HG03045 (cell line): ENCODE measurements around the gene EBF4.
"Not testable (repeated sequence)": the region's sequence is repeated elsewhere in the genome, so short reads cannot be mapped to it uniquely, and the experiment has no call there.

Experiments used
- ATAC-seq: cut with Tn5 transposase; IDR thresholded peaks from one replicate; pipeline ENCODE4 v1.9.1; 2021; ENCODE audit warnings: mild to moderate bottlenecking, moderate library complexity; ENCODE audit not compliant: unreplicated experiment

The EBF4 gene

GRCh38 chr20:2671977-2672376 lies 20.6 kb upstream of the EBF4 start:
- ATAC-seq, result no peak

GRCh38 chr20:2672446-2672845 lies 20.1 kb upstream of the EBF4 start:
- no peak for ATAC-seq

DNA sequence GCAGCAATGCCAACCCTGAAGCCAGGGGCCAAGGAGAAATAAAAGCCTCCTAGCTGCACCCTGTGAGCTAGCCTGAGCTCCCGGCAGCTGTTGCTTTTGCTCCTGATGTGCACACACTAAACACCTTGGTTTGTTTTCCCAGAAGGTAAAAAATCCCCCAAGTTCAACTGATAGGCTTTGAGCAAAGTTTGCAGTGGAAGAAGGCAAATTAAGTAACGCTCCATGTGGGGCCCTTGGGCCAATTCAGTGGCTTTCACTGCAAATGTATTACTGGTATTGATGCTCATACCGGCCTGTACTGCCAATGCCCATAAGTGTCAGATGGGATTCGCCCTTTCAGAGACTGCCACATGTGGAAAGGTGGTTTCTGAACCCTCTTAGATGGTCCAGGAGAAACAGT lies 19.1 kb upstream of the EBF4 start:
- ATAC-seq, result no peak

DNA sequence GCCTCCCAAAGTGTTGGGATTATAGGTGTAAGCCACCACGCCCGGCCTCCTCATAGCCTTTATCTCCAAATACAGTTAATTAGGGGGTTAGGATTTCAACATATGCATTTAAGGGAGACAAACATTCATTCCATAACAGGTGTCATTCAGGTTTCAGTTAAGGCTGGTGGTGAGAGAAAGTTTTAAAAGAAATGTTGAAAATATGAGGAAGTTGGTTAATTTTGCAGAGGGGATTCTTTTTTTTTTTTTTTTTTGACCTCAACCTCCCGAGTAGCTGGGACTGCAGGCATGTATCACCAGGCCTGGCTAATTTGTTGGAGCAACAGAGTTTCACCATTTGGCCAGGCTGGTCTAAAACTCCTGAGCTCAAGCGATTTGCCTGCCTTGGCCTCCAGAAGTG lies 12.5 kb upstream of the EBF4 start:
- ATAC-seq, result no peak

DNA sequence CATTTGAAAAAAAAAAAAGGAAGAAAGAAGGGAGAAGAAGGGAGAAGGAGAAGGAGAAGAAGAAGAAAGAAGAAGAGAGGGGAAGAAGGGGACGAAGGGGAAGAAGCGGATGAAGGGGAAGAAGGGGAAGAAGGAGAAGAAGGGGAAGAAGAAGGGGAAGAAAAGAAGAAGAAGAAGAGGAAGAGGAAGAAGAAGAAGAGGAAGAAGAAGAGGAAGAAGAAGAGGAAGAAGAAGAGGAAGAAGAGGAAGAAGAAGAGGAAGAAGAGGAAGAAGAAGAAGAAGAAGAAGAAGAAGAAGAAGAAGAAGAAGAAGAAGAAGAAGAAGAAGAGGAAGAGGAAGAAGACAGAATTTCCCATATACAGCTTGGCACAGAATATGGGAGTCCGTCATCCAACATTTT lies 10.5 kb upstream of the EBF4 start:
- not testable (repeated sequence) for ATAC-seq

GRCh38 chr20:2684817-2685216 lies 7.8 kb upstream of the EBF4 start:
- not testable (repeated sequence) for ATAC-seq

DNA sequence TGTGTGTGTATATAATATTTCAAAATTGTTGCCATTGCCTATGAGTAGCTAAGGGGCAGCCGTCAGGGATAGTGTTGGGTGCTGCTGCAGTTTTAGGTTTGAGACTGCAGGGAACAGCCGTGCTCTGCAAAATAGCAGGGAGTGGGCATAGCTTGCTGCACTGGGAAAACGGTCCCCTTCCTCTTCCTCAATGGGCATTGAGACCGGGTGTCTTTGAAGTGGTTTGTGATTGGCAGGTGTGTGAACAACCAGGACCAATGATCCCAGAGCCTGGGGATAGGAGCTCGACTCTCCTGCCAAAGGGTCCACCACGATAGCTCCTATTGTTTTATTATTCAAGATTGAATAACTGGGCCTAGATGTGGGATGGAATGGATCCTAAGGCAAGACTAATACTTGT lies 5.1 kb upstream of the EBF4 start:
- ATAC-seq, result no peak

GRCh38 chr20:2688041-2688591 lies 4.5 kb upstream of the EBF4 start:
- ATAC-seq, result no peak

- no peak for ATAC-seq
Observed at GRCh38 chr20:2690213-2690612, 2.4 kb upstream of the EBF4 start.

GRCh38 chr20:2690718-2691117 lies 1.9 kb upstream of the EBF4 start:
- ATAC-seq, result no peak

DNA sequence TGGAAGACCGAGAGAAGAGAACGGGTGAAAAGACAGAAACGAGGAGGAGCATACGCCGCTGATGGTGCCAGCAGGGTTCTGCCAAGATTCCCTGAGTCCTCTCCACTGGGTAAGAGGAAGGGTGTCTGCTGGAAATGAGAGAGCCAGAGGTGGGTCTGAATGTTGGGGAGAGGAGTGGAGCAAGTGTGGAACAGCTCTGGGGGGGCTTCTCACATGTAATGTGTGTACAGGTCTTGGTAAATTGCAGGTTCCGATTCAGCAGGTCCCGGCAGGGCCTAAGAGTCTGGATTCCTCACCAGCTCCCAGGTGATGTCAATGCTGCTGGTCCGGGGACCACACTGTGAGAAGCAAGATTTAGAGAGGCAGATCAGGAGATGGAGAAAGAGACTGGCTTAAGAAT lies 1.5 kb upstream of the EBF4 start:
- no peak for ATAC-seq

- ATAC-seq, result no peak
Observed at GRCh38 chr20:2691663-2692035, 931 bp upstream of the EBF4 start.

- no peak for ATAC-seq
Observed at GRCh38 chr20:2692886-2693285, 306 bp downstream of the EBF4 start.

DNA sequence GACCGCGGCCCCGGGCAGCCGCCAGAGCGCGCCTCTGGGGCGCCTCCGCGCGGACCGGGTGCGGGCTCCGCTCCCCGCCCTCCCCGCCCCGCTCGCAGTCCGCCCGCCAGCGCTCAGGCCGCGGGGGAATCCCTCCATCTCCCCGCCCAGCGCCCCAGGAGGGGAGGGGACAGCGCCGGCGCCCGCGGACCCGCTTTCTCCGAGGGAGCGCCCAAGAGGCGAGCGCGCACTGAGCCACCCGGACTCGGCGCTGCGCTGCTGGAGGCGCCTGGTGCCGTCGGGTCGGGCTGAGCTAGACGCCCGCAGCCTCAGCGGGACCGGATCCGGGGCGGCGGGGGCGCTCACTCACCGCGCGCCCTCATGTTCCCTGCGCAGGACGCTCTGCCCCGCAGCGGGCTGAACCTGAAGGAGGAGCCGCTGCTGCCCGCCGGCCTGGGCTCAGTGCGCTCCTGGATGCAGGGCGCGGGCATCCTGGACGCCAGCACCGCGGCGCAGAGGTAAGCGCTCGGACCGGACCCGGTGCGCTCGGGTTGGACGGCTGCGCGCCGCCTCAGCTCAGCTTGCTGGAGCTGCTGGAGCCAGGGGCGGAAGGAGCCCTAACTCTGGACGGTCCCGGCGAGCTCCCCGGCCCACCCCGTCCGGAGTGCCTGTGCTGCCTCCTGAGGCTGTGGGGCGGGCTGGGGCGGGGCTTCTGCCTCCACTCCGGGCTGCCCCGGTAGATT lies 867 bp downstream of the EBF4 start:
- no peak for ATAC-seq

- ATAC-seq, result no peak
Observed at GRCh38 chr20:2694008-2694471, 1.5 kb downstream of the EBF4 start.

- no peak for ATAC-seq
Observed at GRCh38 chr20:2694519-2694918, 1.9 kb downstream of the EBF4 start.

DNA sequence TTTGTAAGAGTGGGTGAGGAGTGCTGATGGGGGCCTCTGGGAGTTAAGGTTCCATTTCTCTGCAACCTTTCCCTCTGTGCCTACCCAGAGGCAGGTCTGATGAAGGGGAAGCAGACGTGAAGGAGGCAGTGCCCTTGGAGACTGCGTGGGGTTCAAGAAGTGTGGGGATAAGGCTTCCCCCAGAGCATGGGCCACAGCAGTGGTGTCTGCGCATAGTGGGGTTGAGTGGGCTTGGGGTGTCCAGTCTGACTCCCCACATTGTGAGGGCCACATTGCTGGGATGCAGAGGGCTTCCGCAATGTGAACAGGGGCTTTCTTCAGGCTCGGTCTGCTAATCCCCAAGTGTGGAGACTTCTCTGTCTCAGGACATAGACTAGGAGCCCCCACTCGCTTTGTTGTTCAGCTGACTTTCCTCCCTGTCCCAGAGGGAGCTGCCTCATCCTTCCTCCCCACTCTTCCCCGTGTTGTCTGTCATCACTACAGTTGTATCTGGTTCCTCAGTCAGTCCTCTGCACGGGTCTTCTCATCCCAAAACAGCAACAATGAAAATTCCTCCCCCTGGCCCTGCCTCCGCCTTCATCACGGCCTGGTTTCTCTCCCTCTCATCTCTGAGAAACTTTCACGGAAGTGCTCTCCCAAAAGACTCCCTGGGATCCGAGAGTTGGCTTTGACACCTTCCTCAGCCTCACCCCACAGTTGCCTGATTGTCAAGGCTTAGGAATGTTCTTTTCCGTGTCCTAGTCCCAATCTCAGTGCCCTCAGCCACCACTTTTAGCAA lies 2.8 kb downstream of the EBF4 start:
- ATAC-seq, result no peak

- not testable (repeated sequence) for ATAC-seq
Observed at GRCh38 chr20:2695984-2696525, 3.5 kb downstream of the EBF4 start.

DNA sequence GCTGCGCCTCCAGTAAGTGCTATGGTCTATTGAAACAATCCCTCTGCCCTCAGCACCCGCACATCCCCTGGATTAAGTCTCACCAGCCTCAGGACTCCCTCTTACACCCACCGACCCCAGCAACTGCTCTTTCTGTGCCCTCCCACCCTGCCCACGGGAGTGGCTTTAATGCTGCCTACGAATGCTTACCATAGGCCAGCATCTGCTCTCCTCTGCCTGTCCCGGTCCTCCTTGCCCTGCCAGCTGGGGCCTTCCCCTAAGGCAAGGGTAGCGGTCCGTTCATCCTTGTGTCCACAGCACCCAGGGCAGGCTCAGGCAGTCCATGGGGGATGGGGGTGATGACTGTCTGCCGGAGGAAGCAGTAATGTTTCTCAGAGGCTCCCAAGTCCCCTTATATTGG lies 4.1 kb downstream of the EBF4 start:
- no peak for ATAC-seq

DNA sequence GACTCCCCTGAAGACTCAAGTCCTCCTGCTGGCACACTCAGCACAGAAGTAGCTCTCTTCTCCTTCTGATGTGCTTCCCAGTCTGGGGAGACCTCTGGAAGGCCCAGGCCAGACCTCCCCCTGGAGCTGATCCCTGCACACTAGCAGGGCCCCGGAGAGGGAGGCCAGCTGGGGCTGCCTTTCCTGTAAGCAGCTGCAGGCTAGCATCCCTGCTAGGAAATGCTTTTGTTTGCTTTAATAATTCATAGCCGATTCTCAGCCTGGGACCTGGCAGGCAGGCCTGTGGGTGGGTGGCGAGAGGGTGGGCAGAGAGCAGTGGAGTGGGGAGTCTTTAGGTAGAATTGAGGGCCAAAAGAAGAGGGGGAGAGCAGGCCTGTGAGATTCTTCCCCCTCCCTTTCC lies 5.2 kb downstream of the EBF4 start:
- ATAC-seq, result no peak

DNA sequence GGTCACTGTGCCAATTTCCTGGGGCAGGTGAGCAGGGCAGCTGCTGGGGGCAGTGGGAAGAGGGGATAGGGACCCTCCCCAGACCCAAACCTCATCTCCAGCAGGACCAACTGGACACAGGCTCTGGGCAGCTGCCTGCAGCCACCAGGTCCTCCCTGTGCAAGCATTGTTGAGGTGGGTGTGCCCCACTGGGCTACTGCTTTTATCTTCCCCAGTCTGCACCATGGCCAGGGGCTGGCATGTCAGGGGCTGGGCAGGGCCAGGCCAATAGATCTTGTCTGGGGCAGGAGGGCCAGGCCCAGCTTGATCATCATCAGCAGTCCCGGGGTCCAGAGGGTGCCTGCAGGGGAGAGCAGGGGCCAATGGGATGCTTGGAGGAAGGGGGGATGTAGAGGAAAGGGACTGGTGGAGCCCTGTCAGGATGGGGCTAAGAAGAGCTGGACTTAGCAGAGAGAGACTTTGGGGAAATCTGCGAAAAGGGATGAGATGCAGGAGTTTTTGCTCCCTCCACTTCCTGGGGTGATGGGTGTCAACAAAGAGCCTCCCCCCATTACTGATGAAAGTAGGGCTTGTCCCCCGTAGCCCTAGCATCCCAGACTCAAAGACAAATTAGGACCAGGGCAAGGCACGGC lies 5.7 kb downstream of the EBF4 start:
- no peak for ATAC-seq
